SU-DHL-6 (cell line): ENCODE measurements around the gene DCAF8.

Source experiments
- H2AFZ ChIP-seq: fragments of 200-600 bp; sonication (generic); 2 replicates; pipeline ENCODE4 v1.6.1; 2014; ENCODE audit warnings: low read depth, mild to moderate bottlenecking, moderate library complexity, mixed read lengths, antibody characterized with exemption, low read length; ENCODE audit not compliant: severe bottlenecking
- H3F3A ChIP-seq: fragments of 200-600 bp; shearing (Covaris generic); 2 replicates; pipeline ENCODE4 v1.6.0; 2016; ENCODE audit warnings: antibody characterized with exemption, mild to moderate bottlenecking; ENCODE audit not compliant: insufficient read depth
- H3K27ac ChIP-seq: fragments of 200-600 bp; sonication (generic); 2 replicates; pipeline ENCODE4 v1.5.1; 2016; ENCODE audit warnings: low read depth, mild to moderate bottlenecking, low read length, moderate library complexity, mixed read lengths
- H3K27me3 ChIP-seq: fragments of 200-600 bp; sonication (generic), shearing (Covaris generic); 2 replicates; pipeline ENCODE4 v1.6.0; 2014; ENCODE audit warnings: mild to moderate bottlenecking, low read length
- H3K36me3 ChIP-seq: fragments of 200-600 bp; sonication (generic); 2 replicates; pipeline ENCODE4 v1.6.1; 2014; ENCODE audit warnings: mild to moderate bottlenecking, low read length, mixed read lengths
- H3K4me2 ChIP-seq: fragments of 300-600, 200-600 bp; shearing (Covaris generic), sonication (generic); 2 replicates; pipeline ENCODE4 v1.6.0; 2014; ENCODE audit warnings: low read length, low read depth, mild to moderate bottlenecking; ENCODE audit not compliant: poor library complexity, severe bottlenecking
- H3K4me3 ChIP-seq: fragments of 200-600 bp; sonication (generic); 2 replicates; pipeline ENCODE4 v1.5.1; 2014; ENCODE audit warnings: antibody characterized with exemption, low read length, mild to moderate bottlenecking, mixed read lengths; ENCODE audit not compliant: insufficient read depth, poor library complexity, severe bottlenecking
- H3K79me2 ChIP-seq: fragments of 200-600 bp; sonication (generic); 2 replicates; pipeline ENCODE4 v1.6.1; 2014; ENCODE audit warnings: mild to moderate bottlenecking, low read length, moderate library complexity; ENCODE audit not compliant: insufficient read depth
- H3K9ac ChIP-seq: fragments of 200-600 bp; sonication (generic); 2 replicates; pipeline ENCODE4 v1.7.0; 2014; ENCODE audit warnings: mild to moderate bottlenecking, low read length
- H3K9me2 ChIP-seq: fragments of 200-600 bp; sonication (generic); replicated peaks from 2 replicates; pipeline ENCODE4 v1.6.1; 2014; ENCODE audit warnings: low read length; ENCODE audit not compliant: insufficient read depth
- H3K9me3 ChIP-seq: fragments of 200-600 bp; sonication (generic); 2 replicates; pipeline ENCODE4 v1.6.1; 2014; ENCODE audit warnings: low read length, mixed read lengths; ENCODE audit not compliant: insufficient read depth
- H4K20me1 ChIP-seq: fragments of 200-600 bp; sonication (generic); 2 replicates; pipeline ENCODE4 v1.6.1; 2014; ENCODE audit warnings: low read depth, mild to moderate bottlenecking, antibody characterized with exemption, low read length, moderate library complexity, mixed read lengths
- CTCF ChIP-seq: fragments of 200-600 bp; sonication (generic); IDR thresholded peaks from one replicate; pipeline ENCODE4 v1.5.1; 2017; ENCODE audit warnings: antibody characterized with exemption, mild to moderate bottlenecking, low read length, moderate library complexity; ENCODE audit not compliant: insufficient read depth, poor library complexity, severe bottlenecking
- EZH2phosphoT487 ChIP-seq: fragments of 200-600 bp; sonication (generic), shearing (Covaris generic); conservative IDR thresholded peaks from 2 replicates; pipeline ENCODE4 v1.6.1; 2018; ENCODE audit warnings: mild to moderate bottlenecking, antibody characterized with exemption, low read length, moderate library complexity, mixed read lengths

DCAF8 gene

GRCh38 chr1:160171980-160172379 is 90.4 kb downstream of the DCAF8 start:
- no peak overlapping the region for H3K9ac ChIP-seq
- no peak overlapping the region for H3K4me3 ChIP-seq
- no peak overlapping the region for H2AFZ ChIP-seq
- H3K9me2 ChIP-seq = no peaks in the 10 kb centered on the region
- no peaks in the 10 kb centered on the region for H3K9me3 ChIP-seq
- no peaks in the 10 kb centered on the region for H3K27me3 ChIP-seq
- TF ChIP-seq EZH2phosphoT487 (no peak), CTCF (no peak)
- H3K4me2 ChIP-seq = no peak overlapping the region
- no peak overlapping the region for H3K27ac ChIP-seq
- H3F3A ChIP-seq = no peaks in the 10 kb centered on the region
- no peaks in the 10 kb centered on the region for H3K79me2 ChIP-seq
- H3K36me3 ChIP-seq = no peaks in the 10 kb centered on the region
- H4K20me1 ChIP-seq = no peaks in the 10 kb centered on the region

- no peaks in the 10 kb centered on the region for H4K20me1 ChIP-seq
- TF ChIP-seq CTCF (no peak), EZH2phosphoT487 (no peak)
- no peaks in the 10 kb centered on the region for H3K36me3 ChIP-seq
- H3K9ac ChIP-seq = no peak overlapping the region
- H3K9me2 ChIP-seq = no peaks in the 10 kb centered on the region
- no peak overlapping the region for H2AFZ ChIP-seq
- H3K4me3 ChIP-seq = no peak overlapping the region
- no peak overlapping the region for H3K27ac ChIP-seq
- no peaks in the 10 kb centered on the region for H3K79me2 ChIP-seq
- H3K4me2 ChIP-seq = no peak overlapping the region
- no peaks in the 10 kb centered on the region for H3F3A ChIP-seq
- no peaks in the 10 kb centered on the region for H3K9me3 ChIP-seq
- no peaks in the 10 kb centered on the region for H3K27me3 ChIP-seq
These were observed 91.0 kb downstream of the DCAF8 start for GRCh38 chr1:160171354-160171753.

- H3K4me3 ChIP-seq = no peak overlapping the region
- no peak for TF ChIP-seq CTCF
- no peak for TF ChIP-seq EZH2phosphoT487
- no peaks in the 10 kb centered on the region for H3K79me2 ChIP-seq
- H3K27me3 ChIP-seq = no peaks in the 10 kb centered on the region
- no peaks in the 10 kb centered on the region for H3K9me2 ChIP-seq
- no peaks in the 10 kb centered on the region for H3F3A ChIP-seq
- H2AFZ ChIP-seq = no peak overlapping the region
- no peak overlapping the region for H3K9ac ChIP-seq
- H4K20me1 ChIP-seq = no peaks in the 10 kb centered on the region
- no peaks in the 10 kb centered on the region for H3K9me3 ChIP-seq
- no peak overlapping the region for H3K4me2 ChIP-seq
- H3K36me3 ChIP-seq = no peaks in the 10 kb centered on the region
- H3K27ac ChIP-seq = no peak overlapping the region
These were observed 92.6 kb downstream of the DCAF8 start for GRCh38 chr1:160169553-160170399.
